ENCODE data around the gene TBC1D22A.
"Not testable (repeated sequence)": the region's sequence is repeated elsewhere in the genome, so short reads cannot be mapped to it uniquely, and the experiment has no call there.

Gene TBC1D22A

DNA sequence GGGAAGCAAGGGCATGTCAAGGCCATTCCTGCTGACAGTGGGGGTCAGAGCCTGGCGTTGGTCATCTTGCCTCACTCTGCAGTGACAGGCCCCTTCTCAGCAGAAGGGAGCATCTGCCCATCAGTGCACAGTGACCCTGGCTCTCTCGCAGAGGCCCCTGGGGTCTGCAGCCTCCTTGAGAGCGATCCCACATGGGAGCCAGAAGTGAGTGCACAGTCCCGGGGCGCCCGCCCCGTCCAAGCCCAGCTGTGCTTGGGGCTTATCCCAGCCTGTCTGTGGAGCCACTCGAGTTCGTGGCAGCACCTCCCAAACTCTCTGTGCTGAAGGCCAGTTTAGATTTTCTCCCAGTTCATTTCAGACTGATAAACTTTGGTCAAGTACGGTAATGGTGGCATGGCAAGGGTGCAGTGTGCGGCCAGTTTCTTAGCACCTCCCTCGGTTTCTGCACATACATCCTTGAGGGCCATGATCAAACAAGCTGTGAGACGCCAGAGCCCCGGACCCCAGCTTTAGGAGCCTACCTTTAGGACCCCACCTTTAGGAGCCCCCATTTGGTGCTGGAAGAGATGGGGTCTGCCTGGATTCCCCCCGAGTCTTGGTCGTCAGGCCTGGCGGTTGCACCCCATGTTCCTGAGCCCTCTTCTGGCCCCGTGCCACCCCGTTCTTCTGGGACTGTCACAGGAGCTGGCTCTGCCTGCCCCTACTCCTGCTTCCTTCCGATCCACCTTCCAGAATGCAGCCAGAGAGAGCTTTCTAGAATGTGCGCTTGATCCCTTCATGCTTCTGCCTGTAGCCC, 369.4 kb downstream of the TBC1D22A start:
- no peak for DNase-seq

DNA sequence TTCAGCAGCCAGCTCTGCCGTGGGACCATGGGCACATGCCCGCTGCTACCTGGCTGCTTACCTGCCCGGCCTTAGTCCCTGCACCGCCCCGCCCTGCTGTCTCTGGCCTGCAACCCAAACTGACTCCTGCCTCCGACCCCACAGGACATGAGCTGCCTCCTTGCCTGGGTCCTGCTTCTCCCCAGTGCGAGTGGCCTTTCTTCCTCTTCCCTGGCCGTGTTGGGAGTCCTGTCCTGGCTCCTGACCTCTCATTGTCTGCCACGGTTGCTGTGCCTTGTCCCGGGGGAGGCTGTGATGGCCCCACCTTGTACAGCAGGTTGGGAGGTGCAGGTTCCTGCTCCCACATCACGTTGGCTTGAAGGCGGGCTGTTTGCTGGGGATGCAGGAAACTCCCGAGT, 370.0 kb downstream of the TBC1D22A start:
- no peak for DNase-seq

DNA sequence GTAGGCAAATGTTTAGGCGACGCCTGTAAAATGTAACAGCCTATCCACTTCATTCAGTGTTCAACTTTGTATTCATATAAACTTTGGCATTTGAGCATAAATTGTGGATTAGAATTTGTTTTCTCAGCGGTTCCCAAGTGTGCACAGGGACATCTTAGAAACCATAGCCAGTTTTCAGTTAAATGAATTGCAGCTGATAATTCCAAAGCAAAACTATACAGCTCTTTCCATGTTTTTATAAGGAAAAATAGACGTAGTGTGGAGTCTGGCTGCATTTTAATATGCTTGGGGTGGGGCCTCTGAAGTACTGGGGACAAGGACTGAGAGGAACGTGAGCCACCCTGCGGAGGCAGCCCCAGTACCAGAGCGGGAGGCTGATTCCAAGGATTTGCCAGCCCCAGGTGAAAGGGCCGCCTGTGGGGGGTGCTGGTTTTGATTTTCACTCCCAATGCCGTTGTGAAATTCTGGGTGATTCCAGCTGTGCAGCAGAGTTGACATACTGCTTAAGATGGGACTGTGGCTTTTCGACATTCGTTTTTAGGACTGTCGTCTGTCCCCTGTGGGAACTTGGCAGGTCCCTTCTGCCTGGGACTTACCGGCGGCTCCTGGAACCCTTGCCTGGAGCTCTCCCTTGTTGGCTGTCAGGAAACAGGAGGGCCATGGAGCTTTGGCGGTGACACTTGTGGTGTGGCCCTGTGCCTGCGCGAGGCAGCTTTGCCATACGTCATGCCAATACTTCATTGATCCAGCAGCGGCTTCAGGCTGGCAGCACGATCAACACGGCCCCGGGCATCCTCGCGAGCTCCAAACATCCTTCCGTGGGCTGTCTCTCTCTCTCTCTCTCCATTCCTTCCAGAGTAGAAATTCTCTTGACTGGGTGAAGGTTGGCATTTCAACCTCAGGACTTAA, 370.9 kb downstream of the TBC1D22A start:
- no peak for DNase-seq

DNA sequence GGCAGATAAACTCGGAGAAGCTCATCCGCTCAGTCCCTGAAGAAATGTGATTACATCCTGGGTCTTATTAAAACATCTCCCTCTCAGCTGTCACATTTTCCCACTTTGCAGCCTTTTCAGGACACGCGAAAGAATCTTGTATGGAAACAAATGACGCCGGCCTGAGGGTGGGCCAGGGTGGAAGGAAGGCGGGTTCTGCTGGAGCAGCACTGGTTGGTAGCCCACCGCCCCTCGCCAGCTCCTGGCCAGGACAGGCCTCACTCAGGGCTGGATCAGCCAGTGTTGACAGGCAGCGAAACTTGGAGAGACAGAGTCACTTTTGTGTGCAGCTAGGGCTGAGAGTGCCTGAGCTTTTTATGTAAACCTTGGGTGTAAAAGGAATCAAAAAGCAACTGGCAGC, 371.8 kb downstream of the TBC1D22A start:
- no peak for DNase-seq

DNA sequence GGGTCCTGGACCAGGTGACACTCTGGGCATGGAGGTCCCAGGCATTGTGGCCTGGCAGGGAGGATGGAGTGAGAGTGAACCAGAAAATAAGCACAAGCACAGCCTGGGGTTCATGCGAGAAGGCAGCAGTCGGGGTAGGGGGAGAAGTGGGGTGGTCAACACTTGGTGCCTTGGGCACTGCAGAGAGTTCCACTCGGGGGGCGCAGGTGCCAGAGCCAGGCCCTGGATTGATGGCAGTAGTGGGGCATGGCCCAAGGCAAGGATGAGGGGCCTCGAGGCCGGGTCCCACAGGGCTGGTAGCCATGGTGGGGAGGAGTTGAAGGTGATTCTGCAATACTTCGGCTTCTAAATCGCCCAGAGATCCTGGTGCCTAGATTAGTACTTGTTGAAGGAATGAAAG, 372.9 kb downstream of the TBC1D22A start:
- DNase-seq, result no peak

DNA sequence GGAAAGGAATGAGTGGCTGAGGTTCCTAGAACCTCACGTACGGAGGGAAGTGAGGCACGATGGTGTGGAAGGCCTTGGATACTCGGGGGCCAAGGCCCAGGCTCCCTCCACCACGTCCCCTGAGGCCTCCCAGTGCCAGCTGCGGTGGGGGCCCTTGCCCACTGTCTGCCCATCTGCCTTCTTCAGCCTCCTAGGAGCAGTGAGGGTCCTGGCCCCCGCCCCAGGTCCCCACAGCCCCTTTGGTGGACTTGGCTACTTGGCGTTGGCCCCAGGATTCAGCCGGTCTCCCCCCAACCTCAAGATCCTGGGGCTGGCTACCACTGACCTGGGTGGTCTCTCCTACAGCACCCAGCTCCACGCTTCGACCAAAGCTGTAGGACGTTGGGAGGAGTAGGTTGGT, 373.6 kb downstream of the TBC1D22A start:
- no peak for DNase-seq

DNA sequence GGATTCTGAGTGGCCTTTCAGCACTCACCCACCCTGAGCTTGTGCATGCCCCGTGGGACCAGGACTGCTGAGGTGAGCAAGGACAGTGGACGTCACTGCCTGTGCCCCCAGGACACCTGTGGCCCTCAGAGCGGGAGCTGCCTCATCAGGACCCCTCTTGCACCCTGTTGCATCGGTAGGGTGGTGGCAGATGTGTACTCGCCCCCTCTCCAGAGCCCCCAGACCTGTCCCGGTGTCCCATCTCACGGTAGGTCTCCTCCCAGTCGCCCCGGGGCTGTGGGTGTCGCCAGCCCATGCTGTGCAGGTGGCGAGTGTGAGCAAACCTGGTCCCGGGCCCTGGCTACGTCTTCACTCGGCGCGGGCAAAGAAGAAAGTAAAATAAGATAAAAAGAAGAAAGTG, 374.2 kb downstream of the TBC1D22A start:
- no peak for DNase-seq

DNA sequence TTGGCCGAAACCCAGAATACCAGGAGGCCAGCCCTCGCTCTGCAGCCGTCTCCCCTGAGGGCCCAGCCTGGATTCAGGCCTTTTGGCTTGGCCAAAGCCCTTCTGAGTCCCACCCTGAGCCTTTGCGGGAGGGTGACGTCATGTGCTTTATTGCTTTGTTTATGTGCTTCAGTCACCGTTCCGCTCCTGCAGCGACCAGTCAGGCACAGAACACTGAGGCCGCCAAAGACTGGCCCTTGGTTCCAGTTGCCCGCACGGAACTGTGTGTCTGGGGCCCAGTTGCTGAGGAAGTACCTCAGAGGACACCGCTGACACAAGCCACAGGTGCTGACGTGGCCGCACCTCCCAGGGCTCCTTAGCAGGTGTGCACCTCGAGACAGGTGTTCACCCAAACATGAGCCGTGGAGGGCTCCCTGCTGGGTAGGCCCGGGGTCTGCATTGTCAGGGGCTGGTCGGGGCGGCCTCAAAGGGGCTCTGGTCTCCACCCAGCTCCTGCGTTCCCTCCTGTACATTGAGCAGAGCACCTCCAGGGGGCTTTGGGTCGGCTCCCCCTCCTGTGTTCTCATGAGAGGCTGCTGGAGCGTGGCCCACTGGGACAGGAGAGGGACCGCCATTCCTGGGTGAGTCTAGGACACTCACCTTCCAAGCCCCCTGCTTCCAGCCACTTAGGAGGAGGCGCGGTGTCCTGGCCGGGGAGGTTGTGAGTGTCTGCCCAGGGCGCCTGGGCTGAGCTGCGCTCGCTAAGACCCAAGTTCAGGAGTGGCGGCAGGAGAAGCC, 376.8 kb downstream of the TBC1D22A start:
- DNase-seq, result no peak

DNA sequence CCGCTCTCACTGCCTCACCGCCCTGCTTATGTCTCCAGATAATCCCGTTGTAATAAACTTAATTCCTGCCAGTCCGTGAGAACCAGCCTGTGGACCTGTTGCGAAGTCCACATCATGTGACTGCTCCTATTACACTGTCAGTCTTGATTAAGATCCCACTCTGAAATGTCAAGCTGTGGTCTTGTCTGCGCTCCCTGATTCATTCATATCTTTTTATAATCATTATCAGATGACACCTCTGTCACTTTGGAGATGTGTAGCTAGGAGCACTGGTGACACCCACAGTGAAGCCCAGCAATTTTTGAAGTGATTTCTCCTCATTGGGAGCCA, 377.3 kb downstream of the TBC1D22A start:
- DNase-seq, result no peak

DNA sequence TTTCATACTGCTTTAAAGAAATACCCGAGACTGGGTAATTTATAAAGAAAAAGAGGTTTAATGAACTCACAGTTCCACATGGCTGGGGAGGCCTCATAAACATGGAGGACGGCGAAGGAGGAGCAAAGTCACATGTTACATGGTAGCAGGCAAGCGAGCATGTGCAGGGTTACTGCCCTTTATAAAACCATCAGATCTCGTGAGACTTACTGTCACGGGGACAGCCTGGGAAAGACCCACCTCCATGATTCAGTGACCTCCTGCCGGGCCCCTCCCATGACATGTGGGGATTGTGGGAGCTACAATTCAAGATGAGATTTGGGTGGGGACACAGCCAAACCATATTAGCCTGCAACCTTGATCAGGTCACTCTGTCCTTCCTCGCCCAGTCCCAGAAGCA, 378.5 kb downstream of the TBC1D22A start:
- DNase-seq, result not testable (repeated sequence)

DNA sequence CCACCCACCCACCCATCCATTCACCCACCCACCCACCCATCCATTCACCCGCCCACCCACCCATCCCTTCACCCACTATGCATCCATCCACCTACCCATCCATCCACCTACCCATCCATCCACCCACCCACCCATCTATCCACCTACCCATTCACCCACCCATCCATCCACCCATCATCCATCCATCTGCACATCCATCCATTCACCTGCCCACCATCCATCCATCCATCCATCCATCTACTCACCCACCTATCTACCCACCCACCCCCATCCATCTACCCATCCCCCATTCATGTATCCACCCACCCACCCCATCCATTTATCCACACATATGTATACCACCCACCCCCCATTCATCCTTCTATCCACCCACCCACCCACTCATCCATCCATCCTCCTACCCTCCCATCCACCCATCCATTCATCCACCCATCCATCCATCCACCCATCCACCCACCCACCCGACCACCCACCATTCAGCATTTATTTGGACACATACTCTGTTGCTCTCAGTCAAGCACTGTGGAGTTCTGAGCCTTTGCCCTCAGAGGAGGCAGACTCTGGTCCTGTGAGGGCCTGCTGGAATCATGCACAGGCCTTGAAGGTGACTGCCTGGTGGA, 380.1 kb downstream of the TBC1D22A start:
- DNase-seq, result no peak

DNA sequence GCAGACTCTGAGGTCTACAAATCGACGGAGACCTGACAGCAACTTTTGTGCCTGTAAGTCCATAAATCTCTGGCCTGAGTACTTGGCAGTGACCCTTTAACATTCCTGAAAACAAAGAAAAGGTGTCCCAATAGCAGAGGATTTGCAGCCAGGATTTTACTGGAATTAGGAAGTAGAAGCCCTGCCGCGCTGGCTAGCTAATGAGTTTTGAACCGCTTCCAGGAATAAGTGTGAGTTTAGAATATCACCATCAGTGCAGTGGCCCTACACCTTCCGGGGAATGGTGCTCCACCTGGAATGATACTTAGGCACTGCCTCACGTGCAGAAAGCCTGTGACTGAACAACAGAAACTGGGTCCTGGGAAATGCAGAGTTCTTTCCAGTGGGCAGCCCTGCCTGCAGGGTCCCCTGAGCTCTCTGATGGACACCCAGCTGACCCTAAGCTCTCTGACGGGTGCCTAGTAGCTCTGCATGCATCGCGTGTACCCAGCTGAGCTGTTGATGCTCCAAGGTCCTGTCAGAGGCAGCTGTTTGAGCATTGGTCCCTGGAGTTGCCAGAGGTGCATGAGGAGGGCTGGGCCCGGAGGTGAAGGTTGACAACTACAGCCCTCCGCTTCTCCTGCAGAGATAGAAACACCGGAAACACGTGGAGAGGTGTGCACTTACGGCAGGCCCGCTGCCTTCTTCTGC, 380.9 kb downstream of the TBC1D22A start:
- no peak for DNase-seq

DNA sequence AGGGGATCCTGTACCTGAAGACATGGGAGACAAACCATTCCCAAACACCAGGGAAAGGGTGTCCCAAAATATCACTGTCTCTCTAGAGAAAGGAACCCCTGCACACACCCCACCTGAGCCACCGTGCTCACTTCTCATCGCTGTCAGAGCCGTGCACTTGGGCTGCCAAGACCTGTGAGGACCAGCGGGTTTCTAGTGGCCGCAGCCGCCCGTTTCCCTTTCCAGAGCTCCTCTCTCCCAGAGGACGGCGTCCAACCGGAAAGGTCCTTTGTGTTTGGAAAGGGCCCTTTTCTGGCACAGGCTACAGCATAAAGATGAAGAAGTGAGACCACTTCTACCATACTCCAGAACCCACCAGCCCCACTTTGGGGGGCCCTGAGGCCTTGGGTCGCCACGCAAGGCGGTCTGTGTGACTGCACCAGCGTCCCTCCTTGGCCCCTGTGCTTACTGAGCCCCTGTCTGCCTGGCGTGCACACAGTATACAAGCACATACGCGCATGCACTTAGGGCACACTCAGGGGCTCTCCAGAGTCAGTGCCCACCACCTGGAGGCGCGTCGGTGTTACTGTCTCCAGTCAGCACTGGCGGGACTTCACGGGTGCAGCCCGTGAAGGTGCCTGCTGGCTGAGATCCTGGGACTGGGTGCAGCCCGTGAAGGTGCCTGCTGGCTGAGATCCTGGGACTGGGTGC, 381.8 kb downstream of the TBC1D22A start:
- no peak for DNase-seq

DNA sequence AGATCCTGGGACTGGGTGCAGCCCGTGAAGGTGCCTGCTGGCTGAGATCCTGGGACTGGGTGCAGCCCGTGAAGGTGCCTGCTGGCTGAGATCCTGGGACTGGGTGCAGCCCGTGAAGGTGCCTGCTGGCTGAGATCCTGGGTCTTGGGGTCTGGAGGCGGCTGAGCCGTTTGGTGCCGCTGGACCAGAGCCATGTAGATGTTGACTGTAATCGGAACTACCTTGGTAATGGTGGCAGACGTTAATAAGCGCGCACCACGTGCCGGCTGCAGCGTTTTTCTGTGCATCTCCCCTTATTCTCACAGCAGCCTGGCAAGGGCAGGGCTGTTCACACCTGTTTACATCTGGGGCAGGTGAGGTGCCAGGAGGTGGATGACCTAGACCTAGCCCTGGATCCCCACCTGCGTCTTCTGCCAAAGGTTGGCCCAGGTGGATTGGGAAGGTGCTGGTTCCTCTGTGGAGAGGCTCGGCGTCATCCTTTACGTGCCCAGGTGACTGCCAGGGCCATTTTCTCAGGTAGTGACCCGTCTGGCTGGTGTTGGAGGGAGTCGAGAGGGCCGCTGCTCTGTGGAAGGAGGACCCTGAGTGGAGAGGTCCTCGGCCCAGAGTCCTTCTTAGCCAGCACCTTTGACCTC, 382.5 kb downstream of the TBC1D22A start:
- DNase-seq, result no peak

DNA sequence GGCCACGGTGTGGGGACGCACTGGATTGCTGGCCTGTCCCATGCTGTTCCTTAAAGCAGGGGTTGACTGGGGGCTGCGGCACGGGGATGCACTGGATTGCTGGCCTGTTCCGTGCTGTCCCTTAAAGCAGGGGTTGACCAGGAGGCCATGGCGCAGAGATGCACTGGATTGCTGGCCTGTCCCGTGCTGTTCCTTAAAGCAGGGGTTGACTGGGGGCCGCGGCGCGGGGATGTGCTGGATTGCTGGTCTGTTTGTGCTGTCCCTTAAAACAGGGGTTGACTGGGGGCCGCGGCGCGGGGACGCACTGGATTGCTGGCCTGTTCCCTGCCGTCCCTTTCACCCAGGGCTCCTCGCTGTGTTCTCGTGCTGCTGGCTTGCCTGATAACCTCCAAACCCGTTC, 383.4 kb downstream of the TBC1D22A start:
- DNase-seq, result no peak

DNA sequence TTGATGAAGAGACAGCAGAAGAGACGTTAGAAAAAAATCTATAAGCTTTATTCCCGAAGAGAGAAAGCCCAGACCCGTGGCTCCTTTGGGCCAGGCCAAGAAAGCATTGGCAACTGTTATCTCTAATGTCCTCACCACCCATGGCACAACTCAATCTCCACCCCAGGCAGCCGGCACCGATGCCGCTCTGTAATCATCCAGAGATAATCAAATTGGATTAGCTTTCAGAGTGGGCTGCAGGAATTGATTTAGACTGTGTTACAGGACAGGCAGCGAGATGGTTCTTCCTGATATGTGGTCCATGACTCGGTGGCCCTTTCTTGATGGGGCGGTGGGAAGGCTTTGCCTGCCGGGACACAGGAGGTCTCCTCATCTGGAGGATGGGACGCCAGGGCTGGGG, 383.9 kb downstream of the TBC1D22A start:
- DNase-seq, result no peak

DNA sequence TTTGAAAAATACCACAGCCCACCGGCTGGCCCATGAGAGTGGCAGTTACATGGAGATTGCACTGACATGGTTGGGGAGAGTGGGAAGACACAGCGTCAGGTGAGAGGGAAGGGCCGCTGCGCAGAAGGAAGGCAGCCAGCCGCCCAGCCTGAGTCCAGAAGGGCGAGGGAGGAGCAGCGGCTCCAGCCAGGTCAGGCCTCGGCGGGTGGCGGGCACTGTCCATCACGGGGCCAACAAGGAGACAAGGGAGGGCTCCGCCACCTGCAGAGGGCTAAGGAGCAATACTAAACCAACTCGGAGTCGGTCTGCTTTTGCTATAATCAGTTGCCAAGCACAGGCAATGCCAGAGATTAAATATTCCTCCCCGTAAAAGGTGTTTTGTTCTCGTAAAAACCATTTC, 384.5 kb downstream of the TBC1D22A start:
- no peak for DNase-seq

DNA sequence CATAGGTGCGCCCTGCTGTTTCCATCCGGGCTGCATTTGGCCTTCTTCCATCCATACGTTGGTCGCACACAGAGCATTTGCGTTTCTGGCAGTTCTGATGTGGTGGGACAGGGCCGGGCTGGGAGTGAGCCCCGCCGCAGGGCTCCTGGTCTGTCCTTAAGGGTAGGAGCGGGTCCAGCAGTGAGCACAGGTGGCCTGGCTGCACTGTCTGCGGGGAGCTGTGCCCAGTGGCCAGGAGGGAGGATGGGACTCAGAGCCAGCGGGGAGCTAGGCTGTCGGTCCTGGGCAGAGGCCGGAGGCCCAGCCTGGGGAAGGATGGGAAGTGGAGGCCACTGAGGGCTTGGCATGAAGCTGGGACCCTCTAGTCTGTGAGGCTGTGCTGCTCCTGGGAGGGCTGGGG, 385.1 kb downstream of the TBC1D22A start:
- no peak for DNase-seq

DNA sequence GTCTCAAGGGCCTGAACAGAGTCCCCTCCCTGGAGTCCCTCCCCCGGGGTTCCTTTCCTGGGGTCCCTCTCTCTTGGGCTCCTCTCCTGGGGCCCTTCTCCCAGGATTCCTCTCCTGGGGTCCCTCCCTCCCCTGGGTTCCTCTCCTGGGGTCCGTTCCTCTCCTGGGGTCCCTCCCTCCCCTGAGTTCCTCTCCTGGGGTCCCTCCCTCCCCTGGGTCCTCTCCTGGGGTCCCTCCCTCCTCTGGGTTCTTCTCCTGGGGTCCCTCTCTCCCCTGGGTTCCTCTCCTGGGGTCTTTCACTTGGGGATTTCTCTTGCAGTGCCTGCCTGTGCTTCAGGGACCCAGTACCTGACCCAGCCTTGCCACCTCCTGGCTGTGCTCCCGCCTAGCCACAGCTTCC, 386.1 kb downstream of the TBC1D22A start:
- DNase-seq, result no peak

DNA sequence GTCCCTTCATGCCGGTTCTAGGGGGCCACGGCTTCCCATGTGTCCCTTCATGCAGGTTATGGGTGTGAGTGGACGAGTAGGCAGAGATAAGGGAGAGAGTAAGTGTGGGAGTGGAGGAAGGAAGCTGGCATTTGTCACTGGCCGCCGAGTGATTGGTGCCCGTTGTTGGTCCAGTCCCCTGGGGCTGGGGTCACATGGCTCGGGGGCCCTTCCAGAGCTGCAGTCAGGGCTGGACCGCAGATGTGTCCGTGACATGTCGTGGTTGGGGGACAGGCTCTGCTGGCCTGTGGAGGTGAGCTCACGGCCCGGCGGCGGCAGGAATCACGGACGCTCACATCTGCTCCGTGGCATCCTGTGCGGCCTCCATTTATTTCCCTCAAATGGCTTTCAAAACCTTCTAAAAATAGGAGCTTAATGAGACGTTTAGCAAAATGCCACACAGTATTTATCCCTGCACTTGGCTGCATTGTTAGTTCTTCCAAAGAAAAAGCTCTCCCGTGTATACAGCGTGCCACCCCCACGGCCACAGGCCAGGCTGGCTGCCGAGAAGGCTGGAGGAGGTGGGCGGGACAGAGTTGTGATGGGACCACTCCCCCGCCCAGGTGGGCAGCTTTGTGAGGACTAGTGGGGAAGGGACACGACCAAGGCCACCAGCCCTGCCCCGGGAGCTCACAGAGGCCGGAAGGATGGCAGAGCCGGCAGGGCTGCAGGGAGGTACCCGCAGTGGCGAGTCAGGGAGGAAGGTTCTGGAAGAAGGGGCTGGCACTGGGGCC, 386.7 kb downstream of the TBC1D22A start:
- DNase-seq, result no peak

DNA sequence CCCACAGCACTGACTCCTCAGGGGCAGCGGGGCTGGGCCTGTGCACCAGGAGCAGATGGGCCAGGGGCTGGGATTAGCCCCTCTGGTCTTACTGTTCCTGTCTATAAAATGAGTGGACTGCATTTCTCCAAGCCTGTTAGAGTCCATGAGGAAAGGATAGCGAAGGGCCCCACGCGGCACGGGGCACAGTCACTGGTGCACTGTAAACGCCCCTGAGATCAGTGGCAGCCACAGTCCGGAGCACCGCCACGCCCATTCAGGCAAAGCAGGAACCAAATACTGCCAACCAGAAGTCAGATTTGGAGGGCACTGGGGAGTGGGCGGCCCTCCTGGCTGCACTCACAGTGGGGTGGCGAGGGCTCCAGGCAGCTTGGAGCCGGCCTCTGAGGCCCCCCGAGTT, 387.5 kb downstream of the TBC1D22A start:
- no peak for DNase-seq

Measured in cortex of kidney (tissue), 1 donor.